GM21786 (cell line): Measurements from ENCODE around the gene GPA33.
"Not testable (repeated sequence)": the region's sequence is repeated elsewhere in the genome, so short reads cannot be mapped to it uniquely, and the experiment has no call there.

Experiments used
- ATAC-seq: cut with Tn5 transposase; IDR thresholded peaks from one replicate; pipeline ENCODE4 v1.9.1; 2021; ENCODE audit not compliant: unreplicated experiment

The GPA33 gene

GRCh38 chr1:167059045-167059808 is 30.9 kb downstream of the GPA33 start:
- ATAC-seq, result peak; percentile 53

- peak; percentile 63 for ATAC-seq
These were observed 32.9 kb downstream of the GPA33 start for GRCh38 chr1:167057241-167057688.

- no peak for ATAC-seq
These were observed 33.5 kb downstream of the GPA33 start for GRCh38 chr1:167056529-167057231.

- ATAC-seq, result no peak
These were observed 35.1 kb downstream of the GPA33 start for GRCh38 chr1:167054946-167055630.

- no peak for ATAC-seq
These were observed 35.6 kb downstream of the GPA33 start for GRCh38 chr1:167054531-167054930.

- no peak for ATAC-seq
These were observed 37.8 kb downstream of the GPA33 start for GRCh38 chr1:167052389-167052788.

- ATAC-seq, result no peak
These were observed 38.3 kb downstream of the GPA33 start for GRCh38 chr1:167051907-167052306.

- ATAC-seq, result peak; percentile 96
These were observed 46.3 kb downstream of the GPA33 start for GRCh38 chr1:167043752-167044488.

- no peak for ATAC-seq
These were observed 56.5 kb downstream of the GPA33 start for GRCh38 chr1:167033646-167034045.

GRCh38 chr1:167029553-167029952 is 60.6 kb downstream of the GPA33 start:
- ATAC-seq, result not testable (repeated sequence)

GRCh38 chr1:167022384-167022783 is 67.8 kb downstream of the GPA33 start:
- ATAC-seq, result no peak

- no peak for ATAC-seq
These were observed 74.0 kb downstream of the GPA33 start for GRCh38 chr1:167016100-167016750.

- ATAC-seq, result no peak
These were observed 76.9 kb downstream of the GPA33 start for GRCh38 chr1:167013108-167013929.

- ATAC-seq, result no peak
These were observed 77.6 kb downstream of the GPA33 start for GRCh38 chr1:167012570-167012969.

- ATAC-seq, result no peak
These were observed 78.5 kb downstream of the GPA33 start for GRCh38 chr1:167011560-167012191.

GRCh38 chr1:167003711-167004110 is 86.5 kb downstream of the GPA33 start:
- ATAC-seq, result no peak
